ENCODE results near the gene TTC3.

DNA sequence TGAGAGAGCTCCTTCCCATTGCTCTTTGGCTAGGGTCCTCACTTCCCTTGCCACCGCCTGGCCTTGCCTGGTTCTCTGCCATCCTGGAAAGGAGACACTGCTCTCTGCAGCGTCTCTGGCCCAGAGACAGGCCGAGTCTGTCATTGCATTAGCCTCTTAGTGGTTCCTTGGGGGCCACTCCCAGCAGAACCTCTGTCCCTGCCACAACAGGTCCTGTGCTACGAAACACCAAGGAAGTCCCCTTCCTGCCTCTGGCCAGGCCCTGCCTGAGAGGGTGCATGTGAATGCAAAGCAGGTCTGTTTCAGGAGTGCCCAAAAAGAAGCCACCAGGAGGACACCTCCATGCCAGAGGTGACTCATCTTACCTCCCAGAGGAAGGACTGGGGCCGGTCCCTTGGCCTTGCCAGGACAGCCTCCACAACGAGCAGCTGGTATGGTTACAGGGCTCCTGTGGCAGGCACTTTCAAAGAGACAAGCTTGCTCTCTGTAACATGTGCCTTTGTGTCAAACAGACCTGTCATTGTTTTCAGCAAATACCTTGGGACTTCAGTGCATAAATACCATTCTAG, 134.5 kb downstream of the TTC3 start:
- TF ChIP-seq, protein P1, sequence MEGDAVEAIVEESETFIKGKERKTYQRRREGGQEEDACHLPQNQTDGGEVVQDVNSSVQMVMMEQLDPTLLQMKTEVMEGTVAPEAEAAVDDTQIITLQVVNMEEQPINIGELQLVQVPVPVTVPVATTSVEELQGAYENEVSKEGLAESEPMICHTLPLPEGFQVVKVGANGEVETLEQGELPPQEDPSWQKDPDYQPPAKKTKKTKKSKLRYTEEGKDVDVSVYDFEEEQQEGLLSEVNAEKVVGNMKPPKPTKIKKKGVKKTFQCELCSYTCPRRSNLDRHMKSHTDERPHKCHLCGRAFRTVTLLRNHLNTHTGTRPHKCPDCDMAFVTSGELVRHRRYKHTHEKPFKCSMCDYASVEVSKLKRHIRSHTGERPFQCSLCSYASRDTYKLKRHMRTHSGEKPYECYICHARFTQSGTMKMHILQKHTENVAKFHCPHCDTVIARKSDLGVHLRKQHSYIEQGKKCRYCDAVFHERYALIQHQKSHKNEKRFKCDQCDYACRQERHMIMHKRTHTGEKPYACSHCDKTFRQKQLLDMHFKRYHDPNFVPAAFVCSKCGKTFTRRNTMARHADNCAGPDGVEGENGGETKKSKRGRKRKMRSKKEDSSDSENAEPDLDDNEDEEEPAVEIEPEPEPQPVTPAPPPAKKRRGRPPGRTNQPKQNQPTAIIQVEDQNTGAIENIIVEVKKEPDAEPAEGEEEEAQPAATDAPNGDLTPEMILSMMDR (conservative IDR thresholded peaks at IDR 0.05) = no peak
- no peak for TF ChIP-seq EZH2 (IDR thresholded peaks at IDR 0.05; ENCODE audit: low read depth)

Measured in PC-9 (cell line).